BE2C (cell line): ENCODE results near the gene CFAP210.
"Not testable (repeated sequence)": the region's sequence is repeated elsewhere in the genome, so short reads cannot be mapped to it uniquely, and the experiment has no call there.

Experiments used
- DNase-seq: peaks from one replicate; pipeline ENCODE4 v3.0.0-alpha.2; 2020
- H3K27me3 ChIP-seq: fragments of 250-450 bp; sonication (Bioruptor Pico); 2 replicates; pipeline ENCODE4 v1.5.1; 2020; ENCODE audit warnings: mild to moderate bottlenecking
- H3K36me3 ChIP-seq: fragments of 250-450 bp; sonication (Bioruptor Pico); 2 replicates; pipeline ENCODE4 v1.5.1; 2020; ENCODE audit warnings: mild to moderate bottlenecking
- H3K4me1 ChIP-seq: fragments of 250-450 bp; sonication (Bioruptor Pico); 2 replicates; pipeline ENCODE4 v1.5.1; 2020
- H3K4me3 ChIP-seq: 2 replicates; pipeline ENCODE4 v1.5.1; 2011; ENCODE audit warnings: low read depth, low read length
- H3K9me3 ChIP-seq: fragments of 250-450 bp; sonication (Bioruptor Pico); 2 replicates; pipeline ENCODE4 v1.5.1; 2020
- TF ChIP-seq, protein P1 (sequence below): IDR thresholded peaks from 2 replicates; pipeline ENCODE4 v1.5.1; 2012; ENCODE audit warnings: mild to moderate bottlenecking, low read depth, low read length

Gene CFAP210

GRCh38 chr2:169613876-169614275, 80.3 kb downstream of the CFAP210 start:
- Histone ChIP-seq H3K27me3 (no peaks in the 10 kb centered on the region), H3K9me3 (no peaks in the 10 kb centered on the region), H3K36me3 (peaks cover 18% of the 10 kb centered on the region), H3K4me1 (no peaks in the 10 kb centered on the region), H3K4me3 (no peak overlapping the region)
- TF ChIP-seq, protein P1, sequence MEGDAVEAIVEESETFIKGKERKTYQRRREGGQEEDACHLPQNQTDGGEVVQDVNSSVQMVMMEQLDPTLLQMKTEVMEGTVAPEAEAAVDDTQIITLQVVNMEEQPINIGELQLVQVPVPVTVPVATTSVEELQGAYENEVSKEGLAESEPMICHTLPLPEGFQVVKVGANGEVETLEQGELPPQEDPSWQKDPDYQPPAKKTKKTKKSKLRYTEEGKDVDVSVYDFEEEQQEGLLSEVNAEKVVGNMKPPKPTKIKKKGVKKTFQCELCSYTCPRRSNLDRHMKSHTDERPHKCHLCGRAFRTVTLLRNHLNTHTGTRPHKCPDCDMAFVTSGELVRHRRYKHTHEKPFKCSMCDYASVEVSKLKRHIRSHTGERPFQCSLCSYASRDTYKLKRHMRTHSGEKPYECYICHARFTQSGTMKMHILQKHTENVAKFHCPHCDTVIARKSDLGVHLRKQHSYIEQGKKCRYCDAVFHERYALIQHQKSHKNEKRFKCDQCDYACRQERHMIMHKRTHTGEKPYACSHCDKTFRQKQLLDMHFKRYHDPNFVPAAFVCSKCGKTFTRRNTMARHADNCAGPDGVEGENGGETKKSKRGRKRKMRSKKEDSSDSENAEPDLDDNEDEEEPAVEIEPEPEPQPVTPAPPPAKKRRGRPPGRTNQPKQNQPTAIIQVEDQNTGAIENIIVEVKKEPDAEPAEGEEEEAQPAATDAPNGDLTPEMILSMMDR, result no peak
- DNase-seq, result no peak

DNA sequence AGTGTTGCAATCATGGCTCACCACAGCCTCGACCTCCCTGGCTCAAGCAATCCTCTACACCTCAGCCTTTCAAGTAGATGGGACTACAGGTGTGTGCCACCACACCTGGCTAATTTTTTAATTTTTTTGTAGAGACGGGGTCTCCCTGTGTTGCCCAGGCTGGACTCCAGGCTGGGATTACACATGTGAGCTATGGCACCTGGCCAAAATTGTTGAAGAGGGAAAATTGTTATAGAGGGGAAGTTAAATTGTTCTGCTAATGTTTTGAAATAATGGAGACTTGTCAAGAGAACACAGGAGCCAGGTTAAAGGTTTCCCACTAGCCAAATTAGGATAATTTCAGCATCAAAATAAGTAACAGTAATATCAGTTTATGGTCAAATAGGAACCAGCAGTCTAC, 84.9 kb downstream of the CFAP210 start:
- TF ChIP-seq, protein P1, result no peak
- H3K9me3 ChIP-seq, result no peaks in the 10 kb centered on the region
- H3K4me3 ChIP-seq, result no peak overlapping the region
- no peaks in the 10 kb centered on the region for H3K4me1 ChIP-seq
- DNase-seq, result no peak
- peaks cover 6% of the 10 kb centered on the region for H3K36me3 ChIP-seq
- no peaks in the 10 kb centered on the region for H3K27me3 ChIP-seq

- no peaks in the 10 kb centered on the region for H3K36me3 ChIP-seq
- DNase-seq, result no peak
- no peaks in the 10 kb centered on the region for H3K4me1 ChIP-seq
- no peak overlapping the region for H3K4me3 ChIP-seq
- TF ChIP-seq, protein P1, result no peak
- no peaks in the 10 kb centered on the region for H3K9me3 ChIP-seq
- H3K27me3 ChIP-seq, result no peaks in the 10 kb centered on the region
These were observed 94.6 kb downstream of the CFAP210 start for GRCh38 chr2:169599568-169599967.

DNA sequence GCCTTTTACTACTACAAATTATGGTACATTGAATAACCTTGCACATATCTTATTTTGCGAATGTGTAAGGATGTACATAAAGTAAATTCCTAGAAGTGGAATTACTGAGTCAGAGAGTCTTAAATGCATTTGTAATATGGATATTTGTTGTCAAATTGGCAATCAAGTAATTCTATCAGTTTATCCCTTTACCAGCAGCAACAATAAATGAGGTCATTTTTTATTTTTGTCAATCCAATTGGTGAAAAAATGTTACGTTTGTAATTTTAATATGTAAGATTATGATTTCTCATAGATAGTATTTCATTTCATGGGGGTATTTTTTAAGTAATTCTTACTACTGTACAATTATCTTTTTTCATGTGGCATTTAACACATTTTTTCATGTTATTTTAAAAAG, 95.2 kb downstream of the CFAP210 start:
- no peak for DNase-seq
- TF ChIP-seq, protein P1, result no peak
- no peaks in the 10 kb centered on the region for H3K4me1 ChIP-seq
- H3K27me3 ChIP-seq, result no peaks in the 10 kb centered on the region
- no peaks in the 10 kb centered on the region for H3K36me3 ChIP-seq
- H3K9me3 ChIP-seq, result no peaks in the 10 kb centered on the region
- H3K4me3 ChIP-seq, result no peak overlapping the region

DNA sequence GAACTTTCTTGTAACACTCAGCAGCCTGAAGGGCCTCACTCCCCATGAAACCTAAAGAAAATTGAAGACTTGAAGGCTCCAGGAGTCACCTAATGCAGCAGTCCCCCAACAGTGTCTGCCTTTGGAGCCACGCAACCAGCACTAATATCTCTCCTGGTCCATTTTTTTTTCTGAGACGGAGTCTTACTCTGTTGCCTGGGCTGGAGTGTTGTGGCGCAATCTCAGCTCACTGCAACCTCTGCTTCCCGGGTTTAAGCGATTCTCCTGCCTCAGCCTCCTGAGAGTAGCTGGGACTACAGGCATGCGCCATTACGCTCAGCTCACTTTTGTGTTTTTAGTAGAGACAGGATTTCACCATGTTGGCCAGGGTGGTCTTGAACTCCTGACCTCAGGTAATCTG, 97.7 kb downstream of the CFAP210 start:
- H3K4me3 ChIP-seq, DNase-seq, H3K36me3 ChIP-seq, H3K27me3 ChIP-seq, H3K9me3 ChIP-seq, H3K4me1 ChIP-seq: not testable (repeated sequence)
